H1 (cell line): ENCODE data around the gene C7orf57. TPM values are rescaled to one million over a fixed set of nuclear protein-coding genes. Genes with fewer than 3 reads are reported as not detected.

ENCODE experiments used
- CTCF ChIA-PET: fragments of 300-600 bp; sonication (Branson Sonifier 250); formaldehyde crosslinking; loops from one replicate; lab custom pipeline; 2021; ENCODE audit not compliant: partially characterized antibody; lab: Charles Lee
- POLR2A ChIA-PET: fragments of 300-600 bp; sonication (Branson Sonifier 250); formaldehyde crosslinking; loops from one replicate; lab custom pipeline; 2021; ENCODE audit warnings: inconsistent platforms; ENCODE audit not compliant: partially characterized antibody; lab: Charles Lee
- DNase-seq, 2 experiments: peaks; one replicate each; pipeline versions ENCODE4 v3.0.0 to v3.0.0-alpha.2; 2010 to 2022; ENCODE audit warnings: low spot score in 2 of 2, low read depth in 1 of 2, mixed read lengths in 1 of 2
- FAIRE-seq: peaks from 2 replicates; lab custom pipeline; 2011; peaks lifted over from hg19 to GRCh38; lab: Jason Lieb, UNC
- H2AFZ ChIP-seq: 2 replicates; pipeline ENCODE4 v1.8.1; 2012; ENCODE audit warnings: low read length, inconsistent platforms
- H2AK5ac ChIP-seq: 2 replicates; pipeline ENCODE4 v1.6.1; 2013; ENCODE audit warnings: low read depth, low read length
- H2BK120ac ChIP-seq: replicated peaks from 2 replicates; pipeline ENCODE3; 2013; ENCODE audit warnings: low read depth, low read length, inconsistent platforms
- H2BK12ac ChIP-seq: 2 replicates; pipeline ENCODE4 v1.6.1; 2013; ENCODE audit warnings: low read depth, low read length
- H2BK15ac ChIP-seq: 2 replicates; pipeline ENCODE4 v1.6.1; 2013; ENCODE audit warnings: low read length
- H2BK20ac ChIP-seq: 2 replicates; pipeline ENCODE4 v1.6.1; 2013; ENCODE audit warnings: low read length
- H2BK5ac ChIP-seq: 2 replicates; pipeline ENCODE4 v1.6.1; 2013; ENCODE audit warnings: low read depth, low read length
- H3K14ac ChIP-seq: 2 replicates; pipeline ENCODE4 v1.6.1; 2013; ENCODE audit warnings: inconsistent platforms; ENCODE audit not compliant: insufficient read length
- H3K18ac ChIP-seq: 2 replicates; pipeline ENCODE4 v1.6.1; 2013; ENCODE audit warnings: low read length; ENCODE audit errors: extremely low read depth
- H3K23ac ChIP-seq: 2 replicates; pipeline ENCODE4 v1.6.1; 2013; ENCODE audit warnings: inconsistent platforms; ENCODE audit not compliant: insufficient read length
- H3K23me2 ChIP-seq: 2 replicates; pipeline ENCODE4 v1.6.1; 2013; ENCODE audit warnings: low read depth, low read length
- H3K27ac ChIP-seq: 2 replicates; pipeline ENCODE4 v1.6.1; 2011; ENCODE audit warnings: low read depth, low read length, inconsistent platforms
- H3K27me3 ChIP-seq, 4 experiments: replicated peaks in 1 of 4; 1 replicate in 1 of 4; 2 replicates in 3 of 4; pipeline versions ENCODE4 v1.6.1 to v1.8.1; 2011 to 2013; ENCODE audit warnings: low read length in 3 of 4, mild to moderate bottlenecking in 3 of 4, inconsistent platforms in 2 of 4, mixed read lengths in 2 of 4, moderate library complexity in 1 of 4; ENCODE audit not compliant: control insufficient read depth in 3 of 4, insufficient read depth in 3 of 4; ENCODE audit errors: extremely low read depth in 1 of 4
- H3K36me3 ChIP-seq, 4 experiments: 2 replicates each; pipeline versions ENCODE4 v1.6.1 to v1.8.1; 2011 to 2013; ENCODE audit warnings: mild to moderate bottlenecking in 4 of 4, low read length in 3 of 4, moderate library complexity in 2 of 4, control low read depth in 1 of 4, inconsistent platforms in 1 of 4; ENCODE audit not compliant: insufficient read depth in 4 of 4, control insufficient read depth in 2 of 4
- H3K4ac ChIP-seq: replicated peaks from 2 replicates; pipeline ENCODE3; 2013; ENCODE audit warnings: low read length, low read depth, mixed read lengths, inconsistent platforms; ENCODE audit not compliant: insufficient read length
- H3K4me1 ChIP-seq, 4 experiments: replicated peaks in 1 of 4; 1 replicate in 1 of 4; 2 replicates in 3 of 4; pipeline versions ENCODE4 v1.6.1 to v1.8.1; 2011 to 2013; ENCODE audit warnings: low read length in 3 of 4, inconsistent platforms in 2 of 4, mixed read lengths in 1 of 4; ENCODE audit not compliant: insufficient read depth in 4 of 4, control insufficient read depth in 3 of 4
- H3K4me2 ChIP-seq, 2 experiments: 2 replicates each; pipeline versions ENCODE4 v1.6.1 to v1.8.1; 2011 to 2013; ENCODE audit warnings: low read depth in 2 of 2, low read length in 2 of 2, control low read depth in 1 of 2, inconsistent platforms in 1 of 2, mild to moderate bottlenecking in 1 of 2; ENCODE audit not compliant: insufficient read depth in 1 of 2
- H3K4me3 ChIP-seq, 4 experiments: fragments of 200-600, 300-600 bp in 1 of 4; sonication (generic), shearing (Covaris generic), sonication (Bioruptor Twin) in 1 of 4; 2 replicates each; pipeline versions ENCODE4 v1.5.1 to v1.8.1; 2011 to 2016; ENCODE audit warnings: low read length in 4 of 4, low read depth in 3 of 4, control low read depth in 2 of 4, inconsistent platforms in 2 of 4, mild to moderate bottlenecking in 2 of 4, mixed read lengths in 1 of 4, moderate library complexity in 1 of 4; ENCODE audit not compliant: insufficient read depth in 2 of 4; ENCODE audit errors: extremely low read depth in 1 of 4
- H3K56ac ChIP-seq: replicated peaks from 2 replicates; pipeline ENCODE3; 2013; ENCODE audit warnings: low read depth, mild to moderate bottlenecking, mixed read lengths, low read length, inconsistent platforms; ENCODE audit not compliant: insufficient read length
- H3K79me1 ChIP-seq: 2 replicates; pipeline ENCODE4 v1.6.1; 2013; ENCODE audit warnings: low read depth, low read length, control low read depth
- H3K79me2 ChIP-seq, 2 experiments: 2 replicates each; pipeline versions ENCODE4 v1.6.1 to v1.8.1; 2012 to 2013; ENCODE audit warnings: low read length in 2 of 2, mild to moderate bottlenecking in 2 of 2, inconsistent platforms in 1 of 2; ENCODE audit not compliant: insufficient read depth in 2 of 2, control insufficient read depth in 1 of 2
- H3K9ac ChIP-seq, 4 experiments: replicated peaks in 1 of 4; 1 replicate in 1 of 4; 2 replicates in 3 of 4; pipeline versions ENCODE4 v1.6.1 to v1.8.1; 2011 to 2013; ENCODE audit warnings: low read depth in 3 of 4, low read length in 3 of 4, control low read depth in 2 of 4, mild to moderate bottlenecking in 2 of 4, moderate library complexity in 2 of 4, inconsistent platforms in 1 of 4; ENCODE audit errors: extremely low read depth in 1 of 4
- H3K9me3 ChIP-seq, 2 experiments: 2 replicates each; pipeline versions ENCODE4 v1.6.1 to v1.8.1; 2012 to 2013; ENCODE audit warnings: mild to moderate bottlenecking in 2 of 2, moderate library complexity in 2 of 2, control low read depth in 1 of 2, inconsistent platforms in 1 of 2, low read depth in 1 of 2, low read length in 1 of 2, mixed read lengths in 1 of 2; ENCODE audit not compliant: insufficient read depth in 2 of 2
- H4K20me1 ChIP-seq, 2 experiments: replicated peaks in 1 of 2; 2 replicates each; pipeline versions ENCODE3 to v1.8.1; 2011 to 2013; ENCODE audit warnings: inconsistent platforms in 2 of 2, low read length in 2 of 2, mild to moderate bottlenecking in 1 of 2; ENCODE audit not compliant: insufficient read depth in 2 of 2, control insufficient read depth in 1 of 2
- H4K5ac ChIP-seq: 2 replicates; pipeline ENCODE4 v1.6.1; 2013; ENCODE audit warnings: low read length, low read depth, mixed read lengths, inconsistent platforms; ENCODE audit not compliant: insufficient read length
- H4K8ac ChIP-seq: 2 replicates; pipeline ENCODE4 v1.8.0; 2013; ENCODE audit warnings: mild to moderate bottlenecking, moderate library complexity, low read length, inconsistent platforms; ENCODE audit not compliant: insufficient read depth; ENCODE audit errors: extremely low read depth
- H4K91ac ChIP-seq: replicated peaks from 2 replicates; pipeline ENCODE3; 2013; ENCODE audit warnings: low read length, mixed read lengths, inconsistent platforms; ENCODE audit not compliant: insufficient read length
- BRCA1 ChIP-seq: IDR thresholded peaks from 2 replicates; pipeline ENCODE4 v1.6.1; 2012; ENCODE audit warnings: low read depth, low read length, improper control_type of control experiment
- CBX8 ChIP-seq: fragments of 300-800, 300-1000 bp; sonication (generic); IDR thresholded peaks from 2 replicates; pipeline ENCODE4 v1.7.1; 2016; ENCODE audit warnings: low read depth, low read length, borderline replicate concordance
- CHD2 ChIP-seq: IDR thresholded peaks from 2 replicates; pipeline ENCODE4 v1.6.1; 2012; ENCODE audit warnings: low read length, improper control_type of control experiment
- POLR2AphosphoS5 ChIP-seq: IDR thresholded peaks from 2 replicates; pipeline ENCODE4 v1.6.1; 2011; ENCODE audit warnings: low read depth, low read length
- SIN3A ChIP-seq, 2 experiments: IDR thresholded peaks in 1 of 2; conservative IDR thresholded peaks in 1 of 2; 2 replicates each; pipeline ENCODE4 v1.6.1; 2011 to 2012; ENCODE audit warnings: low read length in 2 of 2, improper control_type of control experiment in 1 of 2, low read depth in 1 of 2, mild to moderate bottlenecking in 1 of 2
- YY1 ChIP-seq: IDR thresholded peaks from 2 replicates; pipeline ENCODE4 v1.6.1; 2011; ENCODE audit warnings: low read depth, mild to moderate bottlenecking, low read length
- WGBS, 2 experiments: shearing (Covaris generic) in 1 of 2; methylation state at CpG; one replicate each; pipeline versions ENCODE4 v1.1.6 to v1.1.7; 2013 to 2015; ENCODE audit warnings: low lambda C conversion rate in 2 of 2, mixed read lengths in 2 of 2, inconsistent platforms in 1 of 2, low coverage in 1 of 2, missing lambda C conversion rate in 1 of 2; ENCODE audit not compliant: insufficient replicate concordance in 2 of 2, insufficient coverage in 1 of 2, insufficient read length in 1 of 2; ENCODE audit errors: extremely low coverage in 1 of 2, missing lambda C conversion rate in 1 of 2; 5-methylcytosine and 5-hydroxymethylcytosine counted together
- polyA plus RNA-seq, 7 experiments: library from polyadenylated mRNA; depleted of rRNA in 3 of 7; stranded (reverse) in 5 of 7; unstranded in 2 of 7; fragments of >200 nt in 5 of 7; fragments of 200-250 nt in 2 of 7; gene quantifications; 1 replicate in 5 of 7; 2 replicates in 1 of 7; 4 replicates in 1 of 7; pipeline versions ENCODE4 v1.2.1 to v1.2.3, GENCODE V29; 2011 to 2013; ENCODE audit warnings: missing spikeins in 2 of 7, mixed read lengths in 2 of 7
- total RNA-seq: library from RNA; stranded (reverse); fragmentation: NEBNext Ultra II Directional; extraction: Animal tissue kit (Norgen Biotek cat#: 25700); gene quantifications from 2 replicates; pipeline ENCODE4 v1.2.1, GENCODE V29; 2021
- TF ChIP-seq, protein P1 (sequence below): IDR thresholded peaks from 2 replicates; pipeline ENCODE4 v1.6.1; 2011; ENCODE audit warnings: low read length, improper control_type of control experiment

The C7orf57 gene
- total and polyA plus RNA-seq, 2 of the 8 experiments (the other 6 are each of a cell fraction or from before 2014, with no cell fraction given), result 0.08 to 0.56 TPM

- Histone ChIP-seq H3K9ac (no peak overlapping the region), H3K23me2 (no peaks in the 10 kb centered on the region), H3K4me1 (no peaks in the 10 kb centered on the region; a peak in 1 of 7 replicates), H3K9me3 (no peaks in the 10 kb centered on the region), H2BK12ac (no peak overlapping the region), H3K56ac (no peak overlapping the region), H2BK15ac (no peak overlapping the region), H2BK5ac (no peak overlapping the region), H2AFZ (no peak overlapping the region), H2AK5ac (no peak overlapping the region), H3K27ac (no peak overlapping the region), H4K5ac (no peak overlapping the region), H3K18ac (no peak overlapping the region), H3K4me3 (no peak overlapping the region), H4K20me1 (no peaks in the 10 kb centered on the region), H2BK120ac (no peak overlapping the region), H3K4ac (no peak overlapping the region), H3K14ac (no peak overlapping the region), H3K23ac (no peak overlapping the region), H3K4me2 (no peak overlapping the region), H4K8ac (no peak overlapping the region), H3K79me1 (no peaks in the 10 kb centered on the region), H3K27me3 (peaks cover 0 to 3% (median 0%) of the 10 kb centered on the region in 4 experiments; a peak in 1 of 7 replicates), H3K79me2 (no peaks in the 10 kb centered on the region), H2BK20ac (no peak overlapping the region), H4K91ac (no peak overlapping the region), H3K36me3 (no peaks in the 10 kb centered on the region)
- ChIA-PET CTCF (interaction anchor here (1.5 kb wide), 1 partner anchor 15 kb away, joined by 4 read pairs; no protein-coding TSS in a partner anchor), POLR2A (interaction anchor here (0.8 kb wide), 1 partner anchor 16 kb away, joined by 3 read pairs; no protein-coding TSS in a partner anchor)
- TF ChIP-seq, protein P1, sequence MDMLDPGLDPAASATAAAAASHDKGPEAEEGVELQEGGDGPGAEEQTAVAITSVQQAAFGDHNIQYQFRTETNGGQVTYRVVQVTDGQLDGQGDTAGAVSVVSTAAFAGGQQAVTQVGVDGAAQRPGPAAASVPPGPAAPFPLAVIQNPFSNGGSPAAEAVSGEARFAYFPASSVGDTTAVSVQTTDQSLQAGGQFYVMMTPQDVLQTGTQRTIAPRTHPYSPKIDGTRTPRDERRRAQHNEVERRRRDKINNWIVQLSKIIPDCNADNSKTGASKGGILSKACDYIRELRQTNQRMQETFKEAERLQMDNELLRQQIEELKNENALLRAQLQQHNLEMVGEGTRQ, result no peak
- no peak for TF ChIP-seq SIN3A (conservative IDR thresholded peaks at IDR 0.05 in 1 of 2, IDR thresholded peaks at IDR 0.05 in 1 of 2; ENCODE audit: low read depth in 1 of 2, low read length in 2 of 2)
- no peak for TF ChIP-seq CBX8
- no peak for TF ChIP-seq CHD2
- TF ChIP-seq POLR2AphosphoS5, result no peak
- TF ChIP-seq YY1, result no peak
- no peak for TF ChIP-seq BRCA1
- FAIRE-seq (no peak), DNase-seq (no peak)
- 79% methylated on average over 6 of the region's 6 CpGs; no CpG with 5 or more reads in 1 of the 2 experiments for WGBS, 2 experiments
Measured at GRCh38 chr7:48006866-48007265, 28.5 kb upstream of the C7orf57 start.
